Parathyroid adenoma (tissue), 2 donors: ENCODE measurements around the gene BICD2.
A peak's percentile ranks its signal among the peaks of the same experiment; 100 is the strongest.
"Not testable (repeated sequence)": the region's sequence is repeated elsewhere in the genome, so short reads cannot be mapped to it uniquely, and the experiment has no call there.

Source experiments
- H2AFZ ChIP-seq: fragments of 300-600 bp; sonication (generic); one replicate; pipeline ENCODE4 v1.7.0; 2017; ENCODE audit warnings: antibody characterized with exemption, mild to moderate bottlenecking
- H3K27ac ChIP-seq: fragments of 300-600 bp; sonication (generic); one replicate; pipeline ENCODE4 v1.7.0; 2017
- H3K27me3 ChIP-seq: fragments of 300-600 bp; sonication (generic); one replicate; pipeline ENCODE4 v1.7.0; 2017; ENCODE audit warnings: low read length; ENCODE audit not compliant: control insufficient read depth, insufficient read depth
- H3K36me3 ChIP-seq: fragments of 300-600 bp; sonication (generic); one replicate; pipeline ENCODE4 v1.7.0; 2017; ENCODE audit warnings: low read length; ENCODE audit not compliant: control insufficient read depth, insufficient read depth
- H3K4me1 ChIP-seq: fragments of 300-600 bp; sonication (generic); one replicate; pipeline ENCODE4 v1.7.0; 2017; ENCODE audit warnings: control low read depth
- H3K4me2 ChIP-seq: fragments of 300-600 bp; sonication (generic); one replicate; pipeline ENCODE4 v1.7.0; 2017; ENCODE audit warnings: low read length
- H3K4me3 ChIP-seq: fragments of 300-600 bp; sonication (generic); one replicate; pipeline ENCODE4 v1.7.0; 2017; ENCODE audit warnings: low read depth, low read length
- H3K79me2 ChIP-seq: fragments of 300-600 bp; sonication (generic); one replicate; pipeline ENCODE4 v1.7.0; 2017; ENCODE audit warnings: control low read depth
- H3K9ac ChIP-seq: fragments of 300-600 bp; sonication (generic); one replicate; pipeline ENCODE4 v1.7.0; 2017; ENCODE audit warnings: mild to moderate bottlenecking
- H3K9me3 ChIP-seq: fragments of 300-600 bp; sonication (generic); one replicate; pipeline ENCODE4 v1.7.0; 2017; ENCODE audit warnings: low read length; ENCODE audit not compliant: control insufficient read depth
- TF ChIP-seq, protein P1 (sequence below): fragments of 300-600 bp; sonication (generic); IDR thresholded peaks from one replicate; pipeline ENCODE4 v1.7.0; 2017; ENCODE audit warnings: antibody characterized with exemption, mild to moderate bottlenecking
- donor health status: primary hyperparathyroidism.

Gene BICD2

DNA sequence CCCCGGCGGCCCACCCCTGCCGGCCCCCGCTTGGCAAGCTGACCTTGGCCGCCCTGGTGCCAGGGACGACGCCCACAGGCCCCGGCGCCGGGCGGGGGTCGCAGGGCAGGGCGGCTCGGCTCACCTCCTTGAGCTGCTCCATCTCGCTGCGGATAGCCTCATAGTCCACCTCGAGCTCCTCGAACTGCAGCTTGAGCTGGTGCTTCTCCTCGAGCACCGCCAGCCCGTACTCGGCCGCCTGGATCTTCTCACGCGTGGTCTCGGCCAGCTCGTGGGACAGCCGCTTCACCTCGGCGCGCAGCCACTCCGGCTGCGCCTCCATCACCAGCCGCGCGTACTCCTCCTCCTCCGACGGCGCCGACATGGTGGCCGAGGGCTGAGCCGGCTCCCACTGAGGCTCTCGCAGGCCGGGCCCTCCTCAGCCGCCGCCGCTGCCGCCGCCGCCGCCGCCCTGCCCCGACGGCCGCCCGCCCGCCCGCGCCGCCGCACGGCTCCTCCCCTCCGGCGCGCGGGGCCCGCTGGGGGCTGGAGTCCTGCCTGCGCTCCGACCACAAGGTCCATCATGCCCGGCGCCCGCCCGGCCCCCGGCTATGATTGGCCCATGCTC, at the start of gene BICD2:
BICD2 (minus strand) TSS at position 453 of the 607 bp plus-strand sequence; CDS start at position 364, 89 bp downstream.
- TF ChIP-seq, protein P1, sequence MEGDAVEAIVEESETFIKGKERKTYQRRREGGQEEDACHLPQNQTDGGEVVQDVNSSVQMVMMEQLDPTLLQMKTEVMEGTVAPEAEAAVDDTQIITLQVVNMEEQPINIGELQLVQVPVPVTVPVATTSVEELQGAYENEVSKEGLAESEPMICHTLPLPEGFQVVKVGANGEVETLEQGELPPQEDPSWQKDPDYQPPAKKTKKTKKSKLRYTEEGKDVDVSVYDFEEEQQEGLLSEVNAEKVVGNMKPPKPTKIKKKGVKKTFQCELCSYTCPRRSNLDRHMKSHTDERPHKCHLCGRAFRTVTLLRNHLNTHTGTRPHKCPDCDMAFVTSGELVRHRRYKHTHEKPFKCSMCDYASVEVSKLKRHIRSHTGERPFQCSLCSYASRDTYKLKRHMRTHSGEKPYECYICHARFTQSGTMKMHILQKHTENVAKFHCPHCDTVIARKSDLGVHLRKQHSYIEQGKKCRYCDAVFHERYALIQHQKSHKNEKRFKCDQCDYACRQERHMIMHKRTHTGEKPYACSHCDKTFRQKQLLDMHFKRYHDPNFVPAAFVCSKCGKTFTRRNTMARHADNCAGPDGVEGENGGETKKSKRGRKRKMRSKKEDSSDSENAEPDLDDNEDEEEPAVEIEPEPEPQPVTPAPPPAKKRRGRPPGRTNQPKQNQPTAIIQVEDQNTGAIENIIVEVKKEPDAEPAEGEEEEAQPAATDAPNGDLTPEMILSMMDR: no peak
- no peaks in the 10 kb centered on the region for H3K36me3 ChIP-seq
- peak within 1 kb of the TSS; percentile 99 for H3K27ac ChIP-seq
- H3K79me2 ChIP-seq: peaks cover 12% of the 10 kb centered on the region
- H3K4me3 ChIP-seq: peak within 1 kb of the TSS; percentile 88
- no peaks in the 10 kb centered on the region for H3K27me3 ChIP-seq
- peaks cover 4% of the 10 kb centered on the region for H3K4me1 ChIP-seq
- H2AFZ ChIP-seq: peak within 1 kb of the TSS; percentile 95
- H3K9ac ChIP-seq: peak within 1 kb of the TSS; percentile 76
- H3K9me3 ChIP-seq: no peaks in the 10 kb centered on the region
- peak within 1 kb of the TSS; percentile 95 for H3K4me2 ChIP-seq

DNA sequence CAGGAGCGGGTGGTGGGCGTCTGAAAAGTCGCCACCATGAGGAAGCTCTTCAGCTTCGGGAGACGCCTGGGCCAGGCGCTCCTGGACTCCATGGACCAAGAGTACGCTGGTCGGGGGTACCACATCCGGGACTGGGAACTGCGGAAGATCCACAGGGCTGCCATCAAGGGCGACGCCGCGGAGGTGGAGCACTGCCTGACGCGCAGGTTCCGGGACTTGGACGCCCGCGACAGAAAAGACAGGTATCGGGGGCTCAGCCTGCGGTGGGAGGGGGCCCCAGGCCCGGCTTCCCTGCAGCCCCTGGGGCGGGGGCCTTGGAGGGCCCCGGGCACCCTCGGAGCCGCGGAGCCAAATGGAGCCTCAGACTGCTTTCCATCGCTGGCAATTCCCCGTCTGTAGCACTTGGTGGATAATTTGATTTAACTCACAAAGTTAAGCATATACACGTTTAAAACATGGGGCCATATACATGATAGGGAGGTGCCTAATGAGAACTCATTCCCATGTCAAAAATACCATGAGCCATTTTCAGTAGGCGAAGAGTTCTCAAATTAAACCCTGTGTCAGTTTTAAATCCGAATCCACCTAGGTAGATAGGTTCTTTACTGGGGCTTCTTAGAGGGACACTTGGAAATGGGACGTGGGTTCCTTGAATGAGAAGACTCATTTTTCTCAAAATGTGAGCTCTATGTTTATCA, 45.1 kb upstream of the BICD2 start:
- H3K4me3 ChIP-seq, H3K4me2 ChIP-seq, H3K27ac ChIP-seq, H3K9me3 ChIP-seq, H3K79me2 ChIP-seq, H3K36me3 ChIP-seq, H3K4me1 ChIP-seq, H3K27me3 ChIP-seq, H2AFZ ChIP-seq, H3K9ac ChIP-seq: not testable (repeated sequence)

- no peaks in the 10 kb centered on the region for H3K27me3 ChIP-seq
- no peaks in the 10 kb centered on the region for H3K4me1 ChIP-seq
- H3K4me2 ChIP-seq: peak overlapping the region; percentile 37
- H2AFZ ChIP-seq: peak overlapping the region; percentile 58
- TF ChIP-seq, protein P1: no peak
- H3K27ac ChIP-seq: no peak overlapping the region
- H3K9me3 ChIP-seq: no peaks in the 10 kb centered on the region
- H3K4me3 ChIP-seq: no peak overlapping the region
- no peaks in the 10 kb centered on the region for H3K79me2 ChIP-seq
- H3K9ac ChIP-seq: no peak overlapping the region
- no peaks in the 10 kb centered on the region for H3K36me3 ChIP-seq
Measured at GRCh38 chr9:92808726-92809451, 44.3 kb upstream of the BICD2 start.

DNA sequence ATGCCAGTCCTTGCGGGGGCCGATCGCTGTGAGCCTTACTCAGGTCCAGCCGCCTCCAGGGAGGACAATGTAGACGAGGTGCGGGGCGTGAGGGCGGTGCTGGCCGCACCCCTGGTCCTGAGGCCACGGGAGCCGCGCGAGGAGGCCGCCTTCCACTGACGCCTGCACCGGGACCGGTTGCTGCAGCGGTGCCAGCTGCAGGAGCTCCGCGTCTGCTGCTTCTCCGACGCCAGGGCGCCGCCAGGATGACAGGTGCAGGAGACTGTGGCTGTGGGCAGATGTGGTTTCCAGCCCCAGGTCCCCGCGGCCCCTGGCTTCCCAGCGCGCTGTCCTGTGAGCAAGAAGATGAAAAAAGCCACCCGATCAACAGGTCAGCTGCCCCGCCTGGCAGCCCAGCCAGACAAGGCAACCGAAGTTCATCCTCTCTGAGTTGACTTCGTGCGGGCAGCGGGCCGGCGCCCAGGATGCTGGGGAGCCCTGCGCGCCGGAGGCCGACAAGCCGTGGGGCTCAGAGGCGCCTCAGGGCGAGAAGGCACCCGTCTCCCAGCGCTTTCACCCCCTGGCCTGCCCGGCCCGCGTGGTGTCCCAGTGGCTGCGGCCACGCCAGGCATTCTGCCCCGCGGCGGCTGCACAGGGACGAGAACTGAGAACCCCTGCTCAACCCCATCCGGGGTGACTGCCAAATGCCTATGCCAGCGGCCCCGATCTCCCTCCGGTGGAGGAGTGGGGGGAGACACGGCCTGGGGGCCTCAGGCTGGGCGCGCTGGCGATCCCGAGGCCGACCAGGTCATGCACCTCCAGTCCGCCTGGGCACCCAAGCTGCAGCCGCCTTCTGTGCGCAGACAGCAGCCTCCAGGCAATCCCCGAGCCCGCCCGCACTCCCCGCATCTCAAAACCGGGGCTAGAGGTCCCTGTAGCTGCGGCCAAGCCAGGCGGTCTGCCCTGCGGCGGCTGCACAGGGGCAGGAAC, 43.4 kb upstream of the BICD2 start:
- H3K4me2 ChIP-seq: peak overlapping the region; percentile 17
- TF ChIP-seq, protein P1: no peak
- H2AFZ ChIP-seq: peak overlapping the region; percentile 58
- no peak overlapping the region for H3K9ac ChIP-seq
- no peaks in the 10 kb centered on the region for H3K79me2 ChIP-seq
- no peaks in the 10 kb centered on the region for H3K9me3 ChIP-seq
- H3K27ac ChIP-seq: no peak overlapping the region
- no peaks in the 10 kb centered on the region for H3K4me1 ChIP-seq
- H3K27me3 ChIP-seq: no peaks in the 10 kb centered on the region
- H3K4me3 ChIP-seq: no peak overlapping the region
- no peaks in the 10 kb centered on the region for H3K36me3 ChIP-seq
